IPS DF 4.7 (cell line): Measurements from ENCODE around the gene USP21.

ENCODE experiments used
- DNase-seq: peaks from one replicate; pipeline ENCODE4 v3.0.0-alpha.2; 2013; ENCODE audit warnings: low spot score; ENCODE audit errors: extremely low read depth

Gene USP21

DNA sequence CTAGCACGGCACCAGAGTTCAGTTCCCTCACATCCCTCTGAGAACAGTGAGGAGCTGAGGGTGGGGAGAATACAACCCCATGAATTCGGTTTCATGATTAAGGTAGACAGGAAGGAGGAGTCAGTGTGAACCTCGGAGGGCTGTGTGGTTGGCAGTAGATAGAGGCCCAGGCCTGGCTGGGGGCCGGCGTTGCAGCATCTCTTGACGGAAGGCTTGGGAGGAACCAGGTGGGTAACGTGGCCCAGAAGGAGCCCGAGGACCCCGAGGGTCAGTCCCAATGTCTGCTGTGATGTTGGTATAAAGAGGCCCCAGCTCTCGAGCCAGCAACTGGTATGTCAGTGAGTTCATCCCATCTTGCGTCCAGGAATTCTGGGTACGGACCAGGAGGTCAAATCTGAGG, 12.4 kb downstream of the USP21 start:
- no peak for DNase-seq

DNA sequence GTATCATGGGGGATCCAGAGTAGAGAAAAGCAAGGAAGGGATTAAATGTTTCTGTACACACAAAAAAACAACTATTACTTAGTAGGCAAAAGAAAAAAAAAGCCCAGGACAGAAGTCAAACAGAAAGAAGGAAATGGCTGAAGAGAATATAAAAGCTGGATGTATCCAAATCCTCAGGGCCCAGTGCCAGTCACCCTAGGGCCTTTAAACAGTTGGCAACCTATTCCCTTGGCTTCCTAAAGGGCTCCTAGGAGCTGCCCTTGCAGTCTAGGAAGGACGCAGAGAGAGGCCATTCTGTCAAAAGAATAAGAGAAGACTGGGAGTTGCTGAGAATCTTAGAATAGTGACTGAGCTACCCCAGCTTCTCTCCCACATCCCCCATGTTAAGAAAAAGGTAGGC, 13.0 kb downstream of the USP21 start:
- no peak for DNase-seq

GRCh38 chr1:161172776-161173376, 13.6 kb downstream of the USP21 start:
- DNase-seq, result no peak

- no peak for DNase-seq
These were observed 14.4 kb downstream of the USP21 start for GRCh38 chr1:161173711-161174110.

- DNase-seq, result no peak
These were observed 15.6 kb downstream of the USP21 start for GRCh38 chr1:161174911-161175310.

GRCh38 chr1:161175771-161176453, 16.6 kb downstream of the USP21 start:
- DNase-seq, result no peak

DNA sequence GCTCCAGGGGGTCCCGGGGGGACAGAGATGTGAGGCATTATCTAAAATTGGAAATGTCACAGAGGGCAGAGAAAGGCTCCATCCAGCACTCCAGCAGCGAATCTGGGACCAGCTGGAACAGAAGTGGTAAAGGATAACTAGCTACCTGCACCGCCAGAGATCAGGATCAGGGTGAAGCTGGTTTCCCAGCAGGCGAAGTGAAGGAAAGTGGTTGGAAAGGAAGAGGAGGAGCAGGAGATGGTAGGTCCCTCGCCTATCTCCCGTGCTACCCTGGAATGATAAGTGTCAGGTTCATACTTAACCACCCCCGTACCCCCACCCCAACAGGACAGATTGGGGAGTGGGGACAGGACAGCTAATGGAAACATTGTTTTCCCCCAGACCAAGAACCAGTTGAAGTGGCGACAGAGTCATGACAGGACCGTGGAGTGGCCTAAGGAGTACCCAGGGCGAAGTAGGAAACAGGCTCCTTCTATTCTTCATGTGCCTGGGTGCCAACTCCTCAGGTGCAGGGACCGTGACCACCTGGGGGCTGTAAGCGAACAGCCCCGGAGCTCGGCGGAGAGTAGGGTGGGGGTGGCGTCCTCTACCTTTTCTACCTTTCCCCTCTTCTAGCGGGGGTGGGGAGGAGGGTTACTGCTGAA, 17.3 kb downstream of the USP21 start:
- no peak for DNase-seq

GRCh38 chr1:161177112-161177935, 18.0 kb downstream of the USP21 start, which contains the start of gene B4GALT3:
Gene B4GALT3, minus strand, starts transcription at chr1:161177507. Its CDS starts 1,447 bp downstream, at chr1:161176060.
- DNase-seq, result no peak

DNA sequence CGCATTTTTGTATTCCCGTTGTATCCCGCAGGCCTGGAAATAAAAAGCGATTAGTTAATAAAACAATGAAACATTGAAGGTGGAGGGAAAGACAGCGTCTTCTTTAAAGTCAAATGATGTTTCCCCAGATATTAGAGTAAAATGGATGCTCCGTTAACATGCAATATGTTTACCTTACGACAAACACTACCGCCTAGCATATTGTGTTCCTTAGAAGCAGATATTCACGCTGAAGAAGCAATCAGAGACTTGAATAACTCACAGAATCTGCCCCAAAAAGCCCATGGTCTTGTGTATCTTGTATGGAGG, 18.6 kb downstream of the USP21 start:
- DNase-seq, result no peak

DNA sequence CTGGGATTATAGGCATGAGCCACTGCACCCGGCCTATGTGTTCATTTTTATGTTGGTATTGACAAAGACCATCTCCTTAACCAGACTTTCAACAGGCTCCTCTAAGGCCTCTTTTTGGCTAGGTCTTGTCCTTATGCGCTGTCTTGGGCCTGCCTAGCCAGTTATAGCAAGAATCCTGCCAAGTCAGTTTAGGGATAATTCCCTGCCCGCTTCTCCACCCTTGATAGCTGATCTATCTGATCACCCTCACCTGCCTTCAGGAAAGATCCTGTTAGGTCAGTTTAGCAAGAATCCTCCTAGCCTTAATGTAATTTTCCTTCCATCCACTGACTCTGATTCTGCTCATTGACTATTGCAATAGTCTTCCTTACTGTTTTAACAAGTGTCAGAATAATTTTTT, 20.4 kb downstream of the USP21 start:
- no peak for DNase-seq

DNA sequence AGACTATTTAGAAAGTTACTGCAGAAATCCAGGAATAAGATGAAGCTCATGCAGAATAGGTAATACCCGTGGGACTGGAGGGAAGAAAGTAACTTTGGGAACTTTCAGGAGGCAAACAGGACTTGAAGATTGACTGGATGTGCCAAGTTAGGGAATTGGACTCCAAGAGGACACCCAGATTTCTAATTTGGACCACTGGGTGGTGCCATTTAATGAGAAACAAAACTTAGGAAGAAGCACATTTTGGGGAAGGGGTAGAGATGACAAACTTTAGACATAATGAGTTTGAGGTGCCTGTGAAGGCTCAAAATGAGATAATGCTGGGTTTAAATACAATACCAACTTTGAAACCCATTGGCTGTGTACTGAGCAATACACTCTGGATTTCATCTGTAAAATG, 21.3 kb downstream of the USP21 start:
- no peak for DNase-seq

- DNase-seq, result no peak
These were observed 22.9 kb downstream of the USP21 start for GRCh38 chr1:161182214-161182613.

DNA sequence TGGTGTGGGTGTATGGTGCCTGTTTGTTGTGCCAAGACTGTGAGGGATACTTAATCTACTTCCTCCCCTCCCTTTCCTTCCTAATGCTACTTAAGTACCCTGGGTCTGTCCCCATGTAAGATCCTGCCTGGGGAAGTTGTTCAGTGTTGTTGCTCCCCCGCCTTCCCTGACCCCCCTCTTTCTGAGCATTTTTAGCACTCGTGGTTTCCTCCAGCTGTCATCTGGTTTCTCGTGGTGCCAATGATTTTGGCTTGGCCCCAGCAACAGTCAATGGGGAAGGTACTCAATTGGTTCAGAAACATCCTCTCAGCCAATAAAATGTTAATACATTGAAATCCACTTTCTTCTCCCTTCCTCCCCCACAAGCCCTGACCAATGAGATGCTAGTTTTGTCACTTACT, 26.0 kb downstream of the USP21 start:
- DNase-seq, result no peak

DNA sequence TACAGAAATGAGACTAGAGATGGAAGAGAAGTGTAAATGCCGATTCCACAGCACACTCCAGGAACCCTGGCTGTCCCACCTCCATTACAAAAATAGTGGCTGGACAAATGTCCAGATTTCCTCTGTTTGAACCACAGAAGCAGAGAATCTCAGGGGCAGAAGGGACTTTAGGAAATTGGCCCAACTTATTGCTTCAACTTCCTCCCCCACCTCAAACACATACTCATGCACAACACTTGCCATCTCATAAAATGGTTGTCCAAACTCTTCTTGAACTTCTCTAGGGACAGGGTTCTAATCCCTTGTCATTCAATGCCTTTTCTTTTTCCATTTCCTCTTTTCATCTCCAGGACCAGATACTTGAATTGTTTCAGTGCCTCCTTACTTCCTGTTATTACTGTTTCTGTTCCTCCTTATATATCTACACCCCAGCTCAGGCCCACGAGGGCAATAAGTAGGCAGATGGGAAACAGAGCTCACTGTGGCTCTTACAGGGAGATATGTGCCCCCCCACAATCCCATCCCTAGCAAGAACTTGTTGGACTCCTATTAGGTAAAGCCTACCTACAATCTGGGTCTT, 26.5 kb downstream of the USP21 start:
- DNase-seq, result no peak

DNA sequence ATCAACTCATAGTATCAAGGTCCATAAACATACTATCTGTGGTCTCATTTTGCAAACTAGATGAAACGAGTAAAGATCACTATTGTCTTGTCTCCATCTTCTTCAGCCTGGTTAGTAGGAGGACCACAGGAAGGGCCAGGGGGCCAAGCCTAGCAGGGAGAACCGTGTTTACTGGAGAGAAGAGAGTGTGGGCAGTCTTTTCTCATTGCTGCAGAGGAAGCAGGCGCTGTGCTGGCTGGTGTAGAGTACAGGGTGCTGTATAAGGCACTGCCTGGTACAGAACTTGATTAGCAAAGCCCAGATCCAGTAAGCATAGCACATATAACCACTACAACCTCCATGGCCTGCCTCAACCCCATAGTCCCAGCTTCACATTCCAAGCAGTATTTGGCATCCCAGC, 28.0 kb downstream of the USP21 start:
- no peak for DNase-seq

DNA sequence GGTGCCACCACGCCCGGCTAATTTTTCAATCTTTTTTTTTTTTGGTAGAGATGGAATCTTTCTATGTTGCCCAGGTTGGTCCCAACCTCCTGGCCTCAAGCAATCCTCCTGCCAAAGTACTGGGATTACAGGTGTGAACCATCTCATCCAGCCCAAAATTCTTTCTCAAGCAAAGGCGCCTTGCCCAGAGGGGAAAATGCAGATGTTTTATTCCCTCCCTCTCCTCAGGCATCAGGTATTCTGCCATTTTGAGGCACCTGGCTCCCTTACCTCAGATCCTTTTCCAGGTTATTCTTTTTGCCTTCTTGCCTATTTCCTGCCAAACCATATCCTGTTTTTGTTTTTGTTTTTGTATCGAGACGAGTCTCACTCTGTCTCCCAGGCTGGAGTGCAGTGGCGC, 29.1 kb downstream of the USP21 start:
- no peak for DNase-seq

- DNase-seq, result no peak
These were observed 29.7 kb downstream of the USP21 start for GRCh38 chr1:161189036-161189435.

DNA sequence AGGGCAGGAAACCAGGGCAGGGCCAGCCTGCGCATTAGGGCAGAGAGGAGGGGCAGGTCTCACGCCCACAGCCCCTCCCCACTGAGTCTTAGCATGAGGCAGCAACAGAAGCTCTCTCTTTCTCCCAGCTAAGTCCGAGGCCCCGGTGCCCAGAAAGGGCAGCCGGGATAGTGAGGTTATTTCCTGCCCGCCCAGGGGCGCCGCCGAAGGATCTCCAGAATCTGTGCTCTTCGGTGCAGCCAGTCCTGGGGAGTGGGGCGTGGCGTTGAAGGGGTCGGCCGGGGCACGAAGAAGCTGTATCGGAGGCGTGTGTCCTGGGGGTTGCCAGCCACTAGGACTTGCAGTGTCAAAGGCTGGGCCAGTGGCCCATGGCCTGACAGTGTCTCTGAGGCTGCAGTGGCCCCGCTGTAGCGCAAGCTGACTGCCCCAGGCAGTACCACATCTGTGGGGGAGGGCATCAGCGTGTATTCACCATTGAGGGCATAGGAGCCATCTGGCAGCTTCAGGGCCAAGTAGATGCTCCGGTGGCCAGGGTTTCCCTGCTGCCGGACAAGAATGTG, 31.7 kb downstream of the USP21 start:
- DNase-seq, result no peak

DNA sequence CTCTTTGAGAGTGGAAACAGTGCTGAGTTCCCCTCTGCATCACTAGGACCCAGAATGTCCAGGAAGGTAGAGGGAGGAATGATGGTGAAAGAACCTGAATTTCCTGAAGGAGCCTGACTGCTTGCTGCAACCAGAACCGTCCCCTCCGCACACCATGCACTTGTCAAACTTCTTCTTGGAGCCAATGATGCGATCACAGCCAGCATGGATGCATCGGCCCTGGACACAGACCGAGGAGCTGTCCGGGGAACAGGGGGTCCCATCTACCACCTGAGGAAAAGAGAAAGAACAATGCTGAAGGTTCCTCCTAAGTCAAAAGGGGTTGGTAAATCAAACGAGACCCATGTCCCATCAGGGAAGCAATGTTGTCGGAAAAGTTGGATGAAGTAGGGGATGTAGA, 32.7 kb downstream of the USP21 start:
- DNase-seq, result no peak

- no peak for DNase-seq
These were observed 33.5 kb downstream of the USP21 start for GRCh38 chr1:161192476-161193465.
